ENCODE results near the gene LAMB1.

Gene LAMB1

GRCh38 chr7:108016841-108017775 lies 14.1 kb upstream of the LAMB1 start:
- peak; percentile 64 for DNase-seq

- no peak for DNase-seq
Measured at GRCh38 chr7:108015740-108016139, 12.8 kb upstream of the LAMB1 start.

- peak; percentile 88 for DNase-seq
Measured at GRCh38 chr7:108014747-108015682, 12.1 kb upstream of the LAMB1 start.

- DNase-seq: peak; percentile 53
Measured at GRCh38 chr7:108014215-108014614, 11.3 kb upstream of the LAMB1 start.

- DNase-seq: no peak
Measured at GRCh38 chr7:108012499-108013430, 9.8 kb upstream of the LAMB1 start.

- no peak for DNase-seq
Measured at GRCh38 chr7:108010377-108010776, 7.4 kb upstream of the LAMB1 start.

- no peak for DNase-seq
Measured at GRCh38 chr7:108009873-108010272, 6.9 kb upstream of the LAMB1 start.

- no peak for DNase-seq
Measured at GRCh38 chr7:108008827-108009226, 5.9 kb upstream of the LAMB1 start.

GRCh38 chr7:108008240-108008639 lies 5.3 kb upstream of the LAMB1 start:
- no peak for DNase-seq

- no peak for DNase-seq
Measured at GRCh38 chr7:108007762-108008161, 4.8 kb upstream of the LAMB1 start.

GRCh38 chr7:108007261-108007660 lies 4.3 kb upstream of the LAMB1 start:
- no peak for DNase-seq

GRCh38 chr7:108004220-108005142 lies 1.5 kb upstream of the LAMB1 start:
- no peak for DNase-seq

- DNase-seq: no peak
Measured at GRCh38 chr7:108003599-108003935, 606 bp upstream of the LAMB1 start.

- DNase-seq: peak; percentile 72
Measured at GRCh38 chr7:108001764-108002725, 916 bp downstream of the LAMB1 start.

- DNase-seq: peak; percentile 55
Measured at GRCh38 chr7:108000875-108001763, 1.8 kb downstream of the LAMB1 start.

GRCh38 chr7:107999779-108000560 lies 3.0 kb downstream of the LAMB1 start:
- peak; percentile 58 for DNase-seq

- DNase-seq: no peak
Measured at GRCh38 chr7:107998660-107999480, 4.1 kb downstream of the LAMB1 start.
